Measurements from ENCODE around the gene OBP2A.

- no peak for TF ChIP-seq CTCF (IDR thresholded peaks at IDR 0.05)
- TF ChIP-seq POLR2A (IDR thresholded peaks at IDR 0.05), result no peak
These were observed 24.9 kb upstream of the OBP2A start, which contains the start of gene LCN1 for GRCh38 chr9:135520916-135521607.

Measured in adrenal gland (tissue), 5 donors.